Measurements from ENCODE around the gene KAT2A.

Gene KAT2A

DNA sequence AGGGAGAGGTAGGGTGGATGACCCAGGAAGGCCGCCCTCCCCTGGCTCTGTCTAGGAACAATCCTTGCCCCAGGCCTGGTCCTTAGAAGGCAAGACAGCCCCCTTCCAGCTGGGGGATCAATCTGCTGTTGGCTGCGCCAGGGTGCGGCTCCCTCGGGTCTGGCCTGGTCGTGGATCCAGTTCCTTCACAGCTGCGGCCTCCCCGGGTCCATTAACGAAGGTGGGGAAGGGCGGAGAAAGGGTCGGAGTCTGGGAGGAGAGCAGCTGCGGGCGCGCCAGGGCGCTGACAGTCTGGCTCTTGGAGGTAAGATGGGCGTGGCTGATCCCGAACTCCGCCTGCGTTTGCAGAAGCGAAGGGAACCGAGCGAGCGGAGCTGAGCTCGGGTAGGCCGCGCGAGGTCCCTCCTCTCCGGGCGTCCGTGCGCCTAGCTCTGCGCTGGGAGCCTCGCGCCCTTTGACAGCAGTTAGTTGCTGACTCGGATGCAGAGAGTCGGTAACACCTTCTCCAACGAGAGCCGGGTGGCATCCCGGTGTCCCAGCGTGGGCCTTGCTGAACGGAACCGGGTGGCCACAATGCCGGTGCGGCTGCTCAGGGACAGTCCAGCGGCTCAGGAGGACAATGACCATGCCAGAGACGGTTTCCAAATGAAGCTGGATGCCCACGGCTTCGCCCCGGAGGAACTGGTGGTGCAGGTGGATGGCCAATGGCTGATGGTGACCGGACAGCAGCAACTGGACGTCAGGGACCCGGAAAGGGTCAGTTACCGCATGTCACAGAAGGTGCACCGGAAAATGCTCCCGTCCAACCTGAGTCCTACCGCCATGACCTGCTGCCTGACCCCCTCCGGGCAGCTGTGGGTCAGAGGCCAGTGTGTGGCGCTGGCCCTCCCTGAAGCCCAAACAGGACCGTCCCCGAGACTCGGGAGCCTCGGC, 1.5 kb upstream of the KAT2A start, which contains the start of gene HSPB9:
Gene HSPB9 (plus strand): TSS at position 434 of the 933 bp plus-strand sequence. CDS start 47 bp downstream, at position 481.
- TF ChIP-seq, protein P1, sequence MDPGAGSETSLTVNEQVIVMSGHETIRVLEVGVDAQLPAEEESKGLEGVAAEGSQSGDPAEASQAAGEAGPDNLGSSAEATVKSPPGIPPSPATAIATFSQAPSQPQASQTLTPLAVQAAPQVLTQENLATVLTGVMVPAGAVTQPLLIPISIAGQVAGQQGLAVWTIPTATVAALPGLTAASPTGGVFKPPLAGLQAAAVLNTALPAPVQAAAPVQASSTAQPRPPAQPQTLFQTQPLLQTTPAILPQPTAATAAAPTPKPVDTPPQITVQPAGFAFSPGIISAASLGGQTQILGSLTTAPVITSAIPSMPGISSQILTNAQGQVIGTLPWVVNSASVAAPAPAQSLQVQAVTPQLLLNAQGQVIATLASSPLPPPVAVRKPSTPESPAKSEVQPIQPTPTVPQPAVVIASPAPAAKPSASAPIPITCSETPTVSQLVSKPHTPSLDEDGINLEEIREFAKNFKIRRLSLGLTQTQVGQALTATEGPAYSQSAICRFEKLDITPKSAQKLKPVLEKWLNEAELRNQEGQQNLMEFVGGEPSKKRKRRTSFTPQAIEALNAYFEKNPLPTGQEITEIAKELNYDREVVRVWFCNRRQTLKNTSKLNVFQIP (CRISPR knock-in tag; IDR thresholded peaks at IDR 0.05; ENCODE audit: borderline replicate concordance, low read depth): no peak
- TF ChIP-seq ISL1 (CRISPR knock-in tag; IDR thresholded peaks at IDR 0.05) (no peak), ZNF8 (CRISPR knock-in tag; IDR thresholded peaks at IDR 0.05) (no peak), TOX (CRISPR knock-in tag; IDR thresholded peaks at IDR 0.05; ENCODE audit: borderline replicate concordance) (no peak), ZFP3 (CRISPR knock-in tag; IDR thresholded peaks at IDR 0.05) (no peak), ZNF565 (CRISPR knock-in tag; conservative IDR thresholded peaks at IDR 0.05; ENCODE audit: low read depth) (no peak), PATZ1 (CRISPR knock-in tag; IDR thresholded peaks at IDR 0.05; ENCODE audit: borderline replicate concordance) (no peak), OSR1 (CRISPR knock-in tag; IDR thresholded peaks at IDR 0.05) (no peak), PPARA (CRISPR knock-in tag; IDR thresholded peaks at IDR 0.05; ENCODE audit: borderline replicate concordance) (no peak), CSRNP3 (CRISPR knock-in tag; IDR thresholded peaks at IDR 0.05) (no peak), GLIS3 (CRISPR knock-in tag; IDR thresholded peaks at IDR 0.05) (no peak), ARNTL (CRISPR knock-in tag; IDR thresholded peaks at IDR 0.05; ENCODE audit: borderline replicate concordance, low read depth) (no peak)
- TF ChIP-seq, protein P2, sequence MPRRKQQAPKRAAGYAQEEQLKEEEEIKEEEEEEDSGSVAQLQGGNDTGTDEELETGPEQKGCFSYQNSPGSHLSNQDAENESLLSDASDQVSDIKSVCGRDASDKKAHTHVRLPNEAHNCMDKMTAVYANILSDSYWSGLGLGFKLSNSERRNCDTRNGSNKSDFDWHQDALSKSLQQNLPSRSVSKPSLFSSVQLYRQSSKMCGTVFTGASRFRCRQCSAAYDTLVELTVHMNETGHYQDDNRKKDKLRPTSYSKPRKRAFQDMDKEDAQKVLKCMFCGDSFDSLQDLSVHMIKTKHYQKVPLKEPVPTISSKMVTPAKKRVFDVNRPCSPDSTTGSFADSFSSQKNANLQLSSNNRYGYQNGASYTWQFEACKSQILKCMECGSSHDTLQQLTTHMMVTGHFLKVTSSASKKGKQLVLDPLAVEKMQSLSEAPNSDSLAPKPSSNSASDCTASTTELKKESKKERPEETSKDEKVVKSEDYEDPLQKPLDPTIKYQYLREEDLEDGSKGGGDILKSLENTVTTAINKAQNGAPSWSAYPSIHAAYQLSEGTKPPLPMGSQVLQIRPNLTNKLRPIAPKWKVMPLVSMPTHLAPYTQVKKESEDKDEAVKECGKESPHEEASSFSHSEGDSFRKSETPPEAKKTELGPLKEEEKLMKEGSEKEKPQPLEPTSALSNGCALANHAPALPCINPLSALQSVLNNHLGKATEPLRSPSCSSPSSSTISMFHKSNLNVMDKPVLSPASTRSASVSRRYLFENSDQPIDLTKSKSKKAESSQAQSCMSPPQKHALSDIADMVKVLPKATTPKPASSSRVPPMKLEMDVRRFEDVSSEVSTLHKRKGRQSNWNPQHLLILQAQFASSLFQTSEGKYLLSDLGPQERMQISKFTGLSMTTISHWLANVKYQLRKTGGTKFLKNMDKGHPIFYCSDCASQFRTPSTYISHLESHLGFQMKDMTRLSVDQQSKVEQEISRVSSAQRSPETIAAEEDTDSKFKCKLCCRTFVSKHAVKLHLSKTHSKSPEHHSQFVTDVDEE (CRISPR knock-in tag; IDR thresholded peaks at IDR 0.05): no peak
- TF ChIP-seq, protein P3, sequence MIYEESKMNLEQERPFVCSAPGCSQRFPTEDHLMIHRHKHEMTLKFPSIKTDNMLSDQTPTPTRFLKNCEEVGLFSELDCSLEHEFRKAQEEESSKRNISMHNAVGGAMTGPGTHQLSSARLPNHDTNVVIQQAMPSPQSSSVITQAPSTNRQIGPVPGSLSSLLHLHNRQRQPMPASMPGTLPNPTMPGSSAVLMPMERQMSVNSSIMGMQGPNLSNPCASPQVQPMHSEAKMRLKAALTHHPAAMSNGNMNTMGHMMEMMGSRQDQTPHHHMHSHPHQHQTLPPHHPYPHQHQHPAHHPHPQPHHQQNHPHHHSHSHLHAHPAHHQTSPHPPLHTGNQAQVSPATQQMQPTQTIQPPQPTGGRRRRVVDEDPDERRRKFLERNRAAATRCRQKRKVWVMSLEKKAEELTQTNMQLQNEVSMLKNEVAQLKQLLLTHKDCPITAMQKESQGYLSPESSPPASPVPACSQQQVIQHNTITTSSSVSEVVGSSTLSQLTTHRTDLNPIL (CRISPR knock-in tag; IDR thresholded peaks at IDR 0.05; ENCODE audit: low read depth): no peak
- ATAC-seq: no peak

GRCh38 chr17:42120161-42120769, 902 bp downstream of the KAT2A start:
- ATAC-seq: peak; percentile 3
- TF ChIP-seq ISL1 (CRISPR knock-in tag; IDR thresholded peaks at IDR 0.05) (no peak), BACH2 (CRISPR knock-in tag; IDR thresholded peaks at IDR 0.05; ENCODE audit: borderline replicate concordance) (no peak), CSDC2 (CRISPR knock-in tag; IDR thresholded peaks at IDR 0.05) (no peak), ZFP30 (CRISPR knock-in tag; IDR thresholded peaks at IDR 0.05) (no peak), ZNF8 (CRISPR knock-in tag; IDR thresholded peaks at IDR 0.05) (no peak), CSRNP3 (CRISPR knock-in tag; IDR thresholded peaks at IDR 0.05) (no peak), OSR1 (CRISPR knock-in tag; IDR thresholded peaks at IDR 0.05) (no peak), ZNF565 (CRISPR knock-in tag; conservative IDR thresholded peaks at IDR 0.05; ENCODE audit: low read depth) (no peak), SNAI2 (CRISPR knock-in tag; IDR thresholded peaks at IDR 0.05) (no peak), PPARA (CRISPR knock-in tag; IDR thresholded peaks at IDR 0.05; ENCODE audit: borderline replicate concordance) (no peak), RARB (CRISPR knock-in tag; IDR thresholded peaks at IDR 0.05) (no peak), ZC3H10 (CRISPR knock-in tag; IDR thresholded peaks at IDR 0.05) (no peak), TCF4 (CRISPR knock-in tag; IDR thresholded peaks at IDR 0.05; ENCODE audit: borderline replicate concordance) (no peak), GLIS3 (CRISPR knock-in tag; IDR thresholded peaks at IDR 0.05) (no peak)
- TF ChIP-seq, protein P1 (CRISPR knock-in tag; IDR thresholded peaks at IDR 0.05; ENCODE audit: borderline replicate concordance, low read depth): no peak
- TF ChIP-seq, protein P3 (CRISPR knock-in tag; IDR thresholded peaks at IDR 0.05; ENCODE audit: low read depth): no peak
